Measurements from ENCODE around the gene TEX13D.
"Not testable (repeated sequence)": the region's sequence is repeated elsewhere in the genome, so short reads cannot be mapped to it uniquely, and the experiment has no call there.

The TEX13D gene

DNA sequence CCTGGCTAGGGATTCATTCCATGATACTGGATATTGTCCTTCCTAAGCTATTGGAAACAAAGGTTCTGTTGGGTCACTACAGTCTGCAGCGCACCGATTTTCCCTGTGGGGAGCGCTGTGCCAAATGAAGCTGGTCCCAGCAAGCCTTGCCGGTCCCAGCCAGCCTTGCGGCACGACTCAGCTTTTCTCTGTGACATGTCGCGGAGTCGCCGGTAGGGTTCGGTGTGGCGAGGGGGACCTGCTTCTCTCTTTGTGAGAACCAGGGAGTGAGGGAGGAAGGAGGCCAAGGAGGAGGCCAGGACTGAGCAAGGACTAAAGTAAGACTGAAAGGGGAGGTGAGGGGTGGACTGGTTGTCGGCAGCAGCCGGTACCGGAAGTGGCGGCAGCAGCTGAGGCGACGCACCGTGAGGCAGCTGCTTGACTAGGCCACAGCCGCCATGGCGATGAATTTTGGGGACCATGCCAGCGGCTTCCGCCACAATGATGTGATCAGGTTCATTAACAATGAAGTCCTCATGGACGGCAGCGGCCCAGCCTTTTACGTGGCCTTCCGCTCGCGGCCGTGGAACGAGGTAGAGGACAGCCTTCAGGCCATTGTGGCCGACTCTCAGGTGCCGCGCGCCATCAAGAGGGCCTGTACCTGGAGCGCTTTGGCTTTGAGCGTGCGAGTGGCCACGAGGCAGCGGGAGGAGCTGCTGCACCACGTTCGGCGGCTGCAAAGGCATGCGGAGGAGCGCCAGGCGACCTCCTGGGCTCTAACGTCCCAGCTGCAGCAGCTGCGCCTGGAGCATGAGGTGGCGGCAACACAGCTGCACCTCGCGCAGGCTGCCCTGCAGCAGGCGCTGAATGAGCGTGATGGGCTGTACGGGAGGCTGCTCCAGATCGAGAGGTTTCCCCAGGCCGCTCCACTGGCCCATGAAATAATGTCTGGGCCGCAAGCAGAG is at the start of gene TEX13D:
Gene TEX13D (plus strand): TSS at position 180 of the 944 bp plus-strand sequence. CDS start 258 bp downstream, at position 438.
- no peak for DNase-seq

DNA sequence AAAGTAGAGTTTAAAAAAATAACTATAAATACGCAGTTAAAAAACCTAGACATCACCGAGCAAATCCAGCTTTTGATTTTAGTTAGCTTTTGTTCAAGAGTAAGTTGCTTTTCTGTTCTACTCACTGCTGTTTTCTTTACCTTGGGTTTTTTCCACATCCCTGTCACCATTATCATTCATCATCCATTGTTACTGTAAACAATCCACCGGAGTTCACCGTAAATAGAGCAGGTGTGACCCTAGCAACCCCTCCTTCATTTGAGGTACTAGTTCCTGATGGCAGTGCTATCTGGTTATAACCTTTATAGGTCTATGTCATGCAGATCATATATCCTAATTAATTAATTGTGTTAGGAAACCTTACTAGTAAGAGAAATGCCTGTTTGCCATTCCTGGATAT is 43.0 kb upstream of the TEX13D start:
- no peak for DNase-seq

DNA sequence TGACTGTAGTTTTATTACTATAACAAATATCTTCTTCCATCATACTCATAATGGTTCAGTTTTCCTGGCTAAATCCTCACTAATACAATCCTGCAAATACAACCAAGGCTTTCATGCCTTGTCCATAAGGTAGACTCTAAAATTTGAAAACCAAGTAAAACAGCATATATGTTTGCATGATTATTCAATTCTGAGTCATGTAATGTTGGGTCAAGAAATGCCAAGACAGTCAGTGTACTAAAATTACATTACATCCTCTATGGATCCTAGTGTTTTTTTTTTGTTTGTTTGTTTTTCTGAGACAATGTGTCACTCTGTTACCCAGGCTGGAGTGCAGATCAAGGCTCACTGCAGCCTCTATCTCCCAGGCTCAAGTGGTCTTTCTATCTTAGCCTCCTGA is 38.6 kb upstream of the TEX13D start:
- DNase-seq: no peak

DNA sequence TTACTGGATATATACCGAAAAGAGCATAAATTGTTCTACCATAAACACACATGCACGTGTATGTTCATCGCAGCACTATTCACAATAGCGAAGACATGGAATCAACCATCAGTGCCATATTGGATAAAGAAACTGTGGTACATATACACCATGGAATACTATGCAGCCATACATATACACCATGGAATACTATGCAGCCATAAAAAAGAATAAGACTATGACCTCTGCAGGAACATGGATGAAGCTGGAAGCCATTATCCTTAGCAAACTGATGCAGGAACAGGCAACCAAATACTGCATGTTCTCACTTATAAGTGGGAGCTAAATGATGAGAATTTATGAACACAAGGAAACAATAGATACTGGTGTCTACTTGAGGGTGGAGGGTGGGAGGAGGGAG is 33.1 kb upstream of the TEX13D start:
- DNase-seq: not testable (repeated sequence)

DNA sequence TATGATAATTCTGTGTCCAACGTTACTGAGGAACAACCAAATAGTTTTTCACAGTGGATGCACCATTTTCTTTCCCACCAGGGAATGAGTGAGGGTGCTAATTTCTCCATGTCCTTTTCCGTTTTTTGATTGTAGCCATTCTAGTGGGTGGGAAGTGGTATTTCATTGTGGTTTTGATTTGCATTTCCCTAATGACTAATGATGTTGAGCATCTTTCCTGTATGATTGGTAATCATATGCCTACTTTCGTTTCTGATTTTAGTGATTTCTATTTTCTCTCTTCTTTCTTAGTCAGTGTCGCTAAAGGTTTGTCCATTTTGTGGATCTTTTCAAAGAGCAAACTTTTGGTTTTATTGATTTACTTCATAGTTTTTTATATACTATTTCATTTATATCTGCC is 32.1 kb upstream of the TEX13D start:
- DNase-seq: no peak

DNA sequence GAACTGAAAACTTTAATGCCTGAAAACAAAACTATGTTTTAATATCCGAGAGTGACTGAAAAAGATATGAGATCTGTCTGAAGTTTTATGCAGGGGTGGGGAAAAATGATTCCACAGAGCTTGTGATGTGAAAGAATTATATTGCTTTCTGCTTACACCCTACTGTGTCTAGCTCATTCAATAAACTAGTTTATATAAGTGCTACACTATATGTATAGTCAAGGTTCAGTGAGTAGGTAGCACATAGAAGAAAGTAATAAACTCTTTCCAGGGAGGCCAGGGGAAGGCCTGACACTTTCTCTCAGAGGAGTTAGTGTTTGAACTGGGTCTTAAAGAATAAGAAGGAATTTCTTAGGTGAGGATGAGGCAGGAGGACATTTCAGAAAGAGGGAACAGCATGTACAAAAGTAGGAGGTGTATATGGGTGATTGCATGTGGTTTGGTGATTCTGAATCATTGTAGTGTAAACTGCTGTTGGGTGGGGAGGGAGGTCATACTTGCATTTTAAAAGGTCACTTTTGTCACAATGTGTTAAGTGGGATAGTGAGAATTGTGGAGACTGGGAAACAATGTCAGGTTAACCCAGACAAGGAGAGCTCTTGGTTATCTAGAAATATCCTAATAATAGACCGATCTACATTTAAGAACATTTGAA is 25.1 kb upstream of the TEX13D start:
- no peak for DNase-seq

DNA sequence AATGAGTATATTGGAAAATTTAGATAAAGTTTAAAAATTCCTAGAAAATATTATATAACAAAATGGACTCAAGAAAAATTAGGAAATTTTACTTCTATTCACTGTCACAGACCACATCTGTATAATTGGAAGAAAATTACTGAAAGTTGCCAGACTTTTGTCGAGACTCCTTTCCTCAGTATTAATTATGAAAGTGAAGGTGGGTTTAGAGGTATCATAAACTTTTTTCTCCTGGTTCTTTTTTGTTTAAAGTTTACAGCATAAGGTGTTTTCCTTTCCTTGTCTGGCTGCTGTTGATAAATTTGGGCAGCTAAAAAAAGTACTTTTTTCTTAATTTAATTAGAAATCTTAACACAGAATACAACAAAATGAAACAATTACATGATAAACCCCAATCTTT is 6.7 kb upstream of the TEX13D start:
- no peak for DNase-seq

DNA sequence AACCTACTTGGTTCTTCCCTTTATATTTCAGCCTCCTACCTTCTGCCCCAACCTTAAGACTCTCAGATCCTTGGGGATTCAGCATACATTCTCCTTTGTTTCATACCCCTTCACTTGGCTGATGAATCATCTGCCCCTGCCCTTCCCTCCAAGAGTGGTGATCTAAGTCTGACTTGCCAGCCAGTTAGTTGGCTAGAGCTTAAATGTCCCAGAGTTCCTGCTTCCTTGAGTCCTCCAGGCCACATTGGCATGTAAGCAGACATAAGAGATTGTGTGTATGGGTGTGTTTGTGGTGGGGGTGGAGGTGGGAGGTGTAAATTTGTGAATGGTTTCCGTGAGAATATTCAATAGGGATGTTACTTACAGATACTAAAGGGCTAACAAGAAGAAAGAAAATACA is 3.7 kb upstream of the TEX13D start:
- no peak for DNase-seq

DNA sequence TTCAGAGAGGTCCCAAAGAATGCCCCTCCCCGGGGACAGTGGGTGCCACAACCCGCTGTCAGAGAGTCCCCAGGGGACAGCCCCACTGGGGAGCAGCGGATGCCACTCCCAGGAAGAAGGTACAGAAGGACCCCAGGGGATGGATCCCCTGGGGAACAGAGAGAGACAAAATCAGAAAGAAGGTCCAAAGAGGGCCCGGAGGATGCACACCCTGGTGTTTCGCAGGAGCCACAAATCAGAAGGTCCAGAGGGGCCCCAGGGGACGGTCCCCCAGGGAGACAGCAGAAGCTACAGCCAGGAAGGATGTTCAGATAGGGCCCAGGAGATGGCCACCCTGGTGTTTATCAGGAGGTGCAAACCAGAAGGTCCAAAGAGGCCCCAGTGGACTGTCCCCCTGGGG is 1.4 kb downstream of the TEX13D start:
- DNase-seq: no peak

DNA sequence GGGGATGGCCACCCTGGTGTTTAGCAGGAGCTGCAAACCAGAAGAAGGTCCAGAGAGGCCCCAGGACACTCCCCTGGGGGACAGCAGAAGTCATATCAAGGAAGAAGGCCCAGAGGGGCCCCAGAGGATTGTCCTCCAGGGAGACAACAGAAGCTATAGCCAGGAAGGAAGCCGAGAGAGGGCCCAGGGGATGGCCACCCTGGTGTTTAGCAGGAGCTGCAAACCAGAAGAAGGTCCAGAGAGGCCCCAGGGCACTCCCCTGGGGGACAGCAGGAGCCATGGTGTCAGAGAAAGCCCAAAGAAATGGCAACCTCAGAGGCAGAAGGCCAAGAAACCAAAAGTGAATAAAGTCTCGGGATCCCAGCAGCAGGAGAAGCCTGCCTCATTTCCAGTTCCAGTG is 2.1 kb downstream of the TEX13D start:
- not testable (repeated sequence) for DNase-seq

DNA sequence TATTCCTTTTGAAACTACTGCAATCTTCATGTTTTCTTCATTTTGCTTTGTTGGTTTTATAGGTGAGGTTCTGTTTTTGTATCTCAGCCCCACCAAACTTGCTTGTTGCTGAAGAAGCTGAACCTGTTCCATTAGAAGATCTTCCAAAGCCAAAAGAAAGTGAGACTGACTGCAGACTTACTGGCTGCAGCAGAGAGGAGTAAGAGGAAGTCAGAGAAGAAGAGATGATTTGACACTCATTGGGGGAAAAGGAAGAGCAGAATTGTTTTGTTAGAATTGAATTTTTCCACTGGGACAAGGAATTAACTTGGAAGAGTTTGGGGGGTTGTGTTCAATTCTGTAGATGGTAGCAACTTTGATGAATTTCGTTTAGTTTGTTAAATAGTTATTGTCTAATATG is 3.1 kb downstream of the TEX13D start:
- DNase-seq: no peak

DNA sequence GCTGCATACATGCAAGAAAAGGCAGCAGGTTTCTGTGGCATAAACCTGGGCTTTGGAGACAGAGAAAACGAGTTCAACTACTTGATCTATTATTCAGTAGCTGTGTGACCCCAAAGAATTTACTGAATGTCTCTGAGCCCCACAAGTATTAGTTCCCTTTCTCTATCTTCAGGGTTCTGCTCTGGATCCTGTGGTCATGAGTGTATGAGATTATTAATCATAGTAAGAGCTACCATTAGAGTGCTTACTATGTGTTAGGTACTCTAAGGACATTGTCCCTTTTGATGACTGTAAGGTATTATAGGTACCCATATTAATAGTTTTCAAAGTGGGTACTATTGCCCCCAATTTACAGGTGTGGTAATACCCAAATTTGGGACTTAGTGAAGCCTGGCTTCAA is 5.5 kb downstream of the TEX13D start:
- DNase-seq: no peak

DNA sequence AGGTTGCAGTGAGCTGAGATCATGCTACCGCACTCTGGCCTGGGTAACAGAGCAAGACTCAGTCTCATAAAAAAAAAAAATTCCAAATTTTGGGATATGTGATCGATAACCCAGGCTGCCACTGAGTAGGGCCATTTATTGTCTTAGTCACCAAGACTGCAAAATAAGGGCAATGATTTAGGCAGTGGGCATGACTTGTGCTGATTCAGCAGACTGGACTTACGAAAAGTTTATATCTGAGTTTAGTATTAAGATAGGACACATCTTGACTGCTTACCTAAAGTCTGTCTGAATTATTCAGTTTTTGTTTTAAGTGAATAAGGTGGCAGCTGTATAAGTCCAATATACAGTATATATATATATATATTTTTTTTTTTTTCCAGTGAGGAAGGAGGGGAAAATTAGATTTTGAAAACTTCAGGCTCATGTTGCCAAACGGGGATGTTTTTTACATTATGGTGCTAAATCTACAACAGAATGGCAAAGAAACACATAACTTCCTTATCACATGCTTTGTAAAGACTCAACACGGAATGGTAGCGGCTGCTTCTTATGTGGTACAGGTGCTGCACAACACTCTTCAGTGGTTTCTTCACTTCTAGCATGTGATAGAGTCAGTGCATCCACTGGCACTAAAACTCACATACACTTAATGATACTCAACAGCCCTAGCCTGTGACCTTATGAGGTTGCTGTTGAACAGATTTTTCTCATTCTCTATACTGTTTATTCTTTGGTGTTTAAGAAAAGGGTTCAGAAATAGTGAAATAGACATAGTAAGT is 6.5 kb downstream of the TEX13D start:
- no peak for DNase-seq

DNA sequence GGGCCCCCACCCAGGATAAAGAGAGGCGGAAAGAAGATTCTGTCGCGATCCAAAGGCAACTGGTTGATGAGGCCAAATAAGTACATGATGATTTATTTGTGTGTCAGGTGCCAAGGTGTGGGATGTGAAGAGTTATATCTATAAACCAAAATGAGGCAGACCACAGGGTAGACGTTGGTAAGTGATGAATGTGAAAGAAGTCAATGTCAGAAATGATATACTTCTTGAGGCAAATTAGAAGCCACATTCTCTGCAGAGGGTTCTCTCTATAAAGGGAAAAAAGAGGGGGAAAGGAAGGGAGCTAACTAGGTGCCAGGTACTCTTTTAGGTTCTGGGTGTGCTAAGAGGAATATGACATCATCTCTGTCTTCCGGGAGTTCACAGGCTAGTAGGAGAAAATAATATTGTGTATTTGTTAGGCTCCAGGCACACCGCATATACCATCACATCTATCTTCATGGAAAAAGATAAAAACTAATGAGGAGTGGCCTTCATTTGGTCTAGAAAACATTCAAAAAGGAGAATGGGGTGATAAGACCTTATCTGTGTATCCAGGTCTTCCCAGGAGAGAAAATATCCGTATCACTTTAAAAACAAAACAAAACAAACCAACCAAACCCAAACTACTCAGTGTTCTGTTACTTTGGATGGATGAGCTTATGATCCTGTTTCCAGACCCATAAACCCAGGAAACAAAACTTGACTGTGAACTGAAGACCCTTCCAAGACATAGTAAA is 9.1 kb downstream of the TEX13D start:
- DNase-seq: no peak

DNA sequence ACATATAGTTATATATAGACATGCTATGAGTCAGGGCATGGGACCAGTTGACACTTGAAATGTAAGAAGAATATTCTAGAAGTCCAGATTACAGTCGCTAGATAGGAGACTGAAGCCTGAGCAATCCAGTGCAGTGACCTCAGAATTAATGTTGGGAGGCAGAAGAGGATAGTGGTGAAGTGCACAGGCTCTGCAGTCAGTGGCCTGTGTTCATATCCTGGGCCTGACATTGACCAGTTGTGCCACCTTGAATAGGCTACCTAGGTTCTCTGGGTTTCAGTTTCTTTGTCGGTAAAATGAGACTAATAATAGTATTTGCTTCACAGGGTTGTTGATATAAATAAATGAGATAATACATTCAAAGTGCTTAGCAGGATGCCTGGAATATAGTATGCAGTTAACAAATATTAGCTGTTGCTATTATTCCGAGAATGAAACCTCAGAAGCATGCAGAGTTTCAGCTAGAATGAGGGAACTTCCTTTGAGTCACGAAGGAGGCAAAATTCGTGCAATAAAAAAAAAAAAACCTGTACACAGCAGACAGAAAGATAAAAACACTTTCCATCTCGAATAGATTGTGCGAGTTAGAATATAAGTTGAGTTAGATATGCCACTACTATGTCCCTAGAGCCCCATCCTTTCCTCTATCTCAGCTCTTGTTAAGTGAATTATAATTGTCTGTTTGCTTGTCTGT is 9.9 kb downstream of the TEX13D start:
- DNase-seq: no peak

DNA sequence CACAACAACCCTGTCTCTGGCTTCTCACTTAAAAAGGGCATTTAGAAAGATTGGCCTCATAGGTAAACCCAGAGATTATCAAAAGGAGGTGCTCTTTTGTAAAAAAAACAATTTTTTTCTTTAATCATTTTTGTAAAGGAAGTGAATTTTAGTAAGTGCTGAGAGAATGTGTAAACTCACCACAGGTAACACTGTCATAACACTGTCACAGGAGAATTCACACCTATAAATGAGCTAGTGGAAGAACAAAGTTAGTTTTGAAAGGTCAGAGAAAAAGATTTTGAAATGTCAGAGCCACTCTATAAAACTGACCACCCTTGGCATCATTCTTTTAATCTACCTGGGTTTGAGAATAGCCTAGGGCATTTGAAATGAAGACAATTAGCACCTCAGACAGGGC is 10.6 kb downstream of the TEX13D start:
- no peak for DNase-seq

DNA sequence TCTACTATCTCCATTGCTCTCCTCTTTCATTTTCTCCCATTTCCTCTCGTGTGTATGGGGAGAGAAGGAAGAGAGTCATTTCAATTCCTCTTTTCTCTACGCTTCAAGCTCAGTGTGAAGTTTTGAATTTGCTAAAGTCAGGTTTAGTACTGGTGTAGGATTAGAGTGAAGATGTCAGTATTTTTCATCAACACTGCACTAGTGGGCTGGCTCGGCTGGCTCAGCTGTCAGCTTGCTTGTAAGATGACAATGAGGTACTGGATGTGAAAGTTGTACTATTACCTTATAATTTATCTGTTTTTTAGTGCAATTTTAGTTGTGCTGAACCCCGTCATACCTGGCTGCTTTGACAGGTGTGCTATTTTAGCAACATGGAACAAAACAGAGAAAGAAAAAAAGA is 11.8 kb downstream of the TEX13D start:
- no peak for DNase-seq

DNA sequence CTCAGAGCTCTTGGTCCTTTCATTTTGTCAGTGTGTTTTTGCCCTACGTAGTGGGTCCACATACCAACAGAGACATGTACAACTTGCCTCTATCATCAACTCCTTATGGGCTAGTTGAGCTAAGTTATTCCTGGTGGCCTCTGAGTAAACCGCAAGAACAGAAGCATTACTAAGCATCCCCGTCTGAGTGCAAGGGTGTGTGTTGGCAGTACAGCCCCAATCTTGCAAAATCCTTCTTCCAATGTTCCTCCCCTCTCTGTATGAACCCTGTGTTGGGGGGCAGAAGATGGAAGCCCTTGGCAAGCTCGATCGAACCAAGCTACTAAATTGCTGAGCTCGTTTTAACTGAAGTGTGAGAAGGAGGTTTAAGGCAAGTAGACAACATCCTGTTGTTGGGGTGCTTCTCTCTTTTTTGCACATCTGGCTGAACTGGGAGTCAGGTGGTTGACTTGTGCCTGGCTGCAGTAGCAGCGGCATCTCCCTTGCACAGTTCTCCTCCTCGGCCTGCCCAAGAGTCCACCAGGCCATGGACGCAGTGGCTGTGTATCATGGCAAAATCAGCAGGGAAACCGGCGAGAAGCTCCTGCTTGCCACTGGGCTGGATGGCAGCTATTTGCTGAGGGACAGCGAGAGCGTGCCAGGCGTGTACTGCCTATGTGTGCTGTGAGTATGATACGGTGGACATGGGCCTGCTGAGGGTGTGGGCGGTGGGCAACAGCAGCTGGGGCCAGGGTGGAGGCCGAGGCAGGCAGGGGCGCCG is 13.8 kb downstream of the TEX13D start, which contains the start of gene SH2D1A:
Gene SH2D1A (plus strand): TSS at position 447 of the 760 bp plus-strand sequence. CDS start 80 bp downstream, at position 527.
- DNase-seq: no peak

DNA sequence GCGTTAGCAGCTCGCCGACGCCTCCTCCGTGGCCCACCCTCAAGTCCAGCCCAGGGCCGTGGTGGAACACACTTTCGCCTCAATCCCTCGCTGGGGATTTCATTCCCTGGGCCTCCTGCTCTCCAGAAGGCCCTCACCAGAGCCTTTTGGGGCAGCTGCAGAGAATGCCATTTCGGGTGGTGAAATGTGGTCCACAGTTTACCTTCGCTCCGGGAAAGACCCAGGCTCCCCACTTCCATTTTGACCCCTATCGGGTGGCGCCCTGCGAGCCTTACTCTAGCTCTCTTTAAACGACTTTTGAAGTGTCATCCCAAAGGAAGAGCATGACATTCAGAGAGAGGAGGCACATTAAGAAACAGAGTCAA is 14.4 kb downstream of the TEX13D start:
- DNase-seq: no peak

DNA sequence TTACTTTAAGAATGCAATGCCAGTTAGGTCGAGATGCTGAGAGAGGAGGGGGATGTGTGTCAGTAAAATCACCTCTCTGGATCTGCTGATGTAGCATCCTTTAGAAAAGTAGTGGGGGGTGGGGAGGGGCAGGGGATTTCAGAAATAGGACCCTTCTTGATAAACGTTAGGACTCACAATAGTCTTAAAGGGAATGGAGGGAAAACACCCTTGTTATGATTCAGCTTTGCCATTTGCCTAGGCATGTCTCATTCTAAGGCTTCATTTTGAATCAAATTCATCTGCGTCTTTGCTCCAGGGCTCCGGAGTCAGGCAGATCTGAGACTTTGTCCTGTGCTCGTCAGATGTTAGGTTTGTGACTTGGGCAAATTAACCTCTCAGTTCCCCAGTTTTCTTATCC is 14.8 kb downstream of the TEX13D start:
- no peak for DNase-seq

DNA sequence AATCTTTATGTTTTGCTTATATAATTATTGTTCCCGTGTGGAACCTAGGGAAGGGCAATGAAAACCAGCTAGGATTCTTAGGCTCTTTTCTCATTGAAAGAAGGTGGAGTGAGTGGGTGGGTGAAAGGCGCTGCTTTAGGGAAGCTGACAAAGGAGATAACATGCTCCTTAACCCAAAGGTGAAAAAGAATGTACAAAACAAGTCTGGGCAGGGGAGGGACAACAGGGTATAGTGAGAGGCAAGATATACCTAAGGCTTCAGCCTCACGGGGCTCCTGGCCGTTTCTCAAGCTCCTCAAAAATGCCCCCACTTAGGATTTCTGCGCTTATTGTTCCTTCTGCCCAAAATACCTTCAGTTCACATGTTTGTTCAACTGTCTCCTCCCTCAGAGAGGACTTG is 15.7 kb downstream of the TEX13D start:
- no peak for DNase-seq
